Measurements from ENCODE around the gene NR4A1. TPM values are rescaled to one million over a fixed set of nuclear protein-coding genes. Genes with fewer than 3 reads are reported as not detected.

NR4A1 gene
- total and polyA plus RNA-seq, 9 of the 15 experiments (the other 6 are each of a cell fraction or from before 2014, with no cell fraction given), result 0.07 to 4.7 (median 1.9) TPM; not detected in 1

GRCh38 chr12:52056801-52057637 lies 5.8 kb downstream of the NR4A1 start (continued):
- no peak for TF ChIP-seq CHD7 (IDR thresholded peaks at IDR 0.05; ENCODE audit: low read depth, low read length)

All from K562 (cell line).